NK-92 (cell line): ENCODE measurements around the gene HAT1.
"Not testable (repeated sequence)": the region's sequence is repeated elsewhere in the genome, so short reads cannot be mapped to it uniquely, and the experiment has no call there.

Experiments used
- DNase-seq: peaks from one replicate; lab custom pipeline; 2025; ENCODE audit not compliant: unreplicated experiment; lab: John Stamatoyannopoulos, UW

Gene HAT1

GRCh38 chr2:171968509-171968908 is 46.2 kb downstream of the HAT1 start:
- DNase-seq, result no peak

DNA sequence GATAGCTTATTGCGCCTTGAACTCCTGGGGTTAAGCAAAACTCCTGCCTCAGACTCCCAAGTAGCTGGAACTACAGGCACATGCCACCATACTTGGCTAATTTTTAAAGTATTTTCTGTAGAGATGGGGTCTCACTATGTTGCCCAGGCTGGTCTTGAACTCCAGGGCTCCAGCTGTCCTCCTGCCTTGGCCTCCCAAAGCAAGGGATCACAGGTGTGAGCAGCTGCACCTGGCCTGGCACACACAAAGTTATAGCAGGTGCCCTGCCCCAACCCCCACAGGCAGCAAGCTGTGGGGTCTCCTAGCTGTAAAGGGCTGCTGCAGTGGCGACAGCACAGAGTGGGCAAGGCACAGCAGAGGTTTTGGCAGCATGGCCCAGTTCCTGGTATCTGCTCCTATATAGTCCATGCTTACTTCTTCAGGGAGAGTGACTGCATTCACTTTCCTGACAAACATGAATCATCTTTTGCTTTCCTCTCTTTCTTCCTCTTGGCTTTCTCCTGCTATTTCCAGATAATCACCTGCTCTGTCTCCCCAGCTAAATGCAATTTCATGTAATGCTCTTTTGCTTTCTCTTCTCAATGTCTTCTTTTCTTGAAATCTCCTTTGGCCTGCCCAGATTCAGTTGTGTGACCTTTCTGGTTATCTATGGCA is 50.2 kb downstream of the HAT1 start:
- DNase-seq, result no peak

- DNase-seq, result no peak
Observed at GRCh38 chr2:171979103-171979502, 56.8 kb downstream of the HAT1 start.

DNA sequence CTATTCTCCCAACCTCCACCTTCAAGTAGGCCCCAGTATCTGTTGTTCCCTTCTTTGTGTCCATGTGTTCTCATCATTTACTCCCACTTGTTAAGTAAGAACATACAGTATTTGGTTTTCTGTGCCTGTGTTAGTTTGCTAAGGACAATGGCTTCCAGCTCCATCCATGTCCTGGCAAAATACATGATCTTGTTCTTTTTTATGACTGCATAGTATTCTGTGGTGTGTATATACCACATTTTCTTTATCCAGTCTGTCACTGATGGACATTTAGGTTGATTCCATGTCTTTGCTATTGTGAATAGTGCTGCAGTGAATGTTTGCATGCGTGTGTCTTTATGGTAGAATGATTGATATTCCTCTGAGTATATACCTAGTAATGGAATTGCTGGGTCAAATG is 61.7 kb downstream of the HAT1 start:
- DNase-seq, result not testable (repeated sequence)

- no peak for DNase-seq
Observed at GRCh38 chr2:171985076-171985475, 62.8 kb downstream of the HAT1 start.

DNA sequence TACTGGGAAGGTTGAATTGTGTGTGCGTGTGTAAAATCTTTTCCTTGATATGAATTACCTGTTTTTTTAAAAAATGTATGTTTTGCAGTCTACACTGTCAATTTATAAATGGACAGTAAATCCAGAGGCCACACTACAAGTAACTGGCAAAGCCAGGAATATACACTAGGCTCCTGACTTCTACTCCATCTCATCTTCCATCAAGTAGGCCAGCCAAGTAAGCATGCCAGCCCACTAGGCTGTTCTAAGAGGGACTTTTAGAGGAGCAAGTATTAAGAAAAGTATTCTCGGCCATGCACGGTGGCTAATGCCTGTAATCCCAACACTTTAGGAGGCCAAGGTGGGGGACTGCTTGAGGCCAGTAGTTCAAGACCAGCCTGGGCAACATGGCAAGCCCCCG is 64.5 kb downstream of the HAT1 start:
- DNase-seq, result no peak

- no peak for DNase-seq
Observed at GRCh38 chr2:171991027-171991426, 68.8 kb downstream of the HAT1 start.

DNA sequence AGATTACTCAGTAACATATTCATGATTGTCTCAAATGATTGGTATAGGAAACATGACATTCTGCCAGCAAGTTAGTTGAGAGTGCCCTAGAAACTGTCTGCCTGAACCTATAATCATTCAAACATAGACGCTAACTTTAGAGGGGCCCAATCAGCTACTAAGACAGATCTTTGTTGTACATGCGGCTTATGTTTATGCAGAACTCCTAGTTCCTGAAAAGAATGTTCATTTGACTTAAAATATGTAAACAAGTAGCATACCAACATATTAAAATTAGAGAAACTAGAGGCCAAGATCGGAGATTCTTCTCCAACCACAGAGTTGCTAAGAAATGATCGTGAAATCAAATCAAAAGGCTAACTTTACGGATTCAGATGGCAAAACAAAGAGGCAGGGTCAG is 73.3 kb downstream of the HAT1 start:
- DNase-seq, result no peak

DNA sequence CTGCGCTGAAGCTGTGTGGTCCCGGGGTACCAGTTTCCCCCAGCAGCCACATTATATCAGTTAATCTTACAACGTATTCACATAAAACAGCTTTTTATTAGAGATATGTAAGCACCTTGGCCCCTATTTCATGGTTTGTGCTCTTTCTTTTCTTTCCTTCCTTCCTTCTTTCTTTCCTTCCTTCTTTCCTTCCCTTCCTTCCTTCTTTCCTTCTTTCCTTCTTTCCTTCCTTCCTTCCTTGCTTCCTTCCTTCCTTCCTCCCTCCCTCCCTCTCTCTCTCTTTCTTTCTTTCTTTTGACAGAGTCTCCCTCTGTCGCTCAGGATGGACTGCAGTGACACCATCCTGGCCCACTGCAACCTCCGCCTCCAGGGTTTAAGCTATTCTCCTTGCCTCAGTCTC is 73.8 kb downstream of the HAT1 start:
- DNase-seq, result no peak

DNA sequence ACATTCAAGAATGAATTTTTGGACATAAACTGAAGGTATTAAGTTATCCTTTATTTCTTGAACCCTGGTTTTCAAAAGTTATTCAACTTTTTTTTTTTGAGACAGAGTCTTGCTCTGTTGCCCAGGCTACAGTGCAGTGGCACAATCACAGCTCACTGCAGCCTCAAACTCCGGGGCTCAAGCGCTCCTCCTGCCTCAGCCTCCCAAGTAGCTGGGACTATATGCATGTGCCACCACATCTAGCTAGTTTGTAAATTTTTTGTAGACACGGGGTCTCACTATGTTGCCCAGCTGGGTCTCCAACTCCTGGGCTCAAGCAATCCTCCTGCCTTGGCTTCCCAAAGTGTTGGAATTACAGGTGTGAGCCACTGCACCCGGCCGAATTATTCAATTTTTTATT is 74.8 kb downstream of the HAT1 start:
- DNase-seq, result not testable (repeated sequence)

DNA sequence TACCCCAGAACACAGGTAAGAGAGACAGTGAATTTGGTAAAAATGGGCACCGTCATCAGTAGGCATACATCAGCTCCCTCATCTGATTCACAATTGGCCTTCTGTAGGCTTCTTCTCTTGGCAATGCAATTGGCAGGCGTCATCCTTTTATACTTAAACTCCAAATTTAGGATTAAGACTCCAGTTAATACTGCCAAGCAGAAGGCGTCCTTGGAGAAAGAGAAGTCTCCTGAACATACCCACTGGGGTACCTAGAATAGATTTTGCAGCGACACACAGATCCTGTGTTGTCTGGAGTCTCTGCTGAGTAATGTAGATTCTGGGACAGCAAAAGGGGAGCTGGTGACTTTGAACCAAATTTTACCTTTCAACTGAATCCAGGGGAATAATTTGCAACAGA is 76.9 kb downstream of the HAT1 start:
- DNase-seq, result no peak

GRCh38 chr2:171999604-172000469 is 77.6 kb downstream of the HAT1 start, which contains the start of gene METAP1D:
TSS of gene METAP1D (plus strand) at chr2:171999953. CDS start at chr2:171999970, 17 bp downstream.
- DNase-seq, result no peak

- DNase-seq, result no peak
Observed at GRCh38 chr2:172000696-172001361, 78.6 kb downstream of the HAT1 start.

- no peak for DNase-seq
Observed at GRCh38 chr2:172007372-172007771, 85.1 kb downstream of the HAT1 start.

DNA sequence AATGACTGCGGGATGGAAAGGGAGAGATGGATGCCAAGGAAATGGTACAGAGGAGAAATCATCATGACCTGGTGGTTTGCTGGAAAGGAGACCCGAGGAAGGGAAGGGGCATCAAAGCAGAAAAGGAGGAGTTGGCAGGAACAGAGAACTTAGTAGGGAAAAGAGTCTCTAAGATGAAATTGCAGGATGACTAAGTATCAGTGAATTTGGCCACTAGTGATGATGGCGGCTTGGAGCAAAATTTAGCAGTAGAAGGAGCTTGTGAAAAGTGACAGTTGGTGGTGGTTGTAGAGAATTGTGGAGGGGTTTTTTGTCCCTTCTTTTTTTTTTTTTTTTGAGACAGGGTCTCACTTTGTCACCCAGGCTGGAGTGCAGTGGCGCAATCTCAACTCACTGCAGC is 87.6 kb downstream of the HAT1 start:
- DNase-seq, result no peak

GRCh38 chr2:172011812-172012575 is 89.7 kb downstream of the HAT1 start:
- no peak for DNase-seq

DNA sequence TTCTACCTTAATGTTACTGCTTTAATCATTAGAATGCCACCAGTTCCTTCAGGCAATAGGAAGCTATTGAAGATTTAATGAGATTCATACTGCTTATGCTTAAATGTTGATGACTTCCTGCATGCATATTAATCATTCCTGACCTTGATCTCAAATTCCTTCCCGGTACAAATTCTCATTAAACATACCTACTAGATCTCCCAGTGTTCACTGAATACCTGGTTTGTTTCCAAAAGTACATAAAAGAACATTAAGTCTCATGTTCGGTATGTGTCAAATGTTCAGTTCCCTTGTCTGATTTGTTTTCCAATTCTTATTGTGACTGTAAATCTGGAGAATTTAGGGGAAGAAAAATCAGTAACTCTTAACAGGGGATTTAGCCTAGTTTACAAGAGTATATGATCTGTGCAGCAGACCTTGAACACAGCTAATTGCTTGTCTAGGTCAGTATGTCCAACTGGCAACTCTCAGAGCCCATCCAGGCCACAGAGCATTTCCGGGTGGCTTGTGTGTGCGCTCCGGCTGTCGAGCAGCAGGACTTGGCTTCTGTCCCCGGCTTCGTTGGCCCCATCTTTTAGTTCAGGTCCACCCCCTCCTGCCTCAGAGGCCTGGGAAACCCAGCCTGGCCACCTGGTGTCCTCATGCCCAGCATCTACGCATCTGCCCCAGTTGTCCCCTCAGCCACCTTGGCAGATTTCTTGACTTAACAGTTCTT is 90.6 kb downstream of the HAT1 start:
- DNase-seq, result no peak

- DNase-seq, result no peak
Observed at GRCh38 chr2:172013396-172013795, 91.1 kb downstream of the HAT1 start.

GRCh38 chr2:172021074-172021931 is 99.0 kb downstream of the HAT1 start:
- no peak for DNase-seq

- no peak for DNase-seq
Observed at GRCh38 chr2:172021955-172022354, 99.7 kb downstream of the HAT1 start.
